HG03095 (cell line): ENCODE results near the gene FLNB.

Source experiments
- ATAC-seq: cut with Tn5 transposase; IDR thresholded peaks from one replicate; pipeline ENCODE4 v1.9.1; 2021; ENCODE audit warnings: moderate library complexity; ENCODE audit not compliant: unreplicated experiment

Gene FLNB

GRCh38 chr3:58028902-58029301 is 20.7 kb downstream of the FLNB start:
- no peak for ATAC-seq

DNA sequence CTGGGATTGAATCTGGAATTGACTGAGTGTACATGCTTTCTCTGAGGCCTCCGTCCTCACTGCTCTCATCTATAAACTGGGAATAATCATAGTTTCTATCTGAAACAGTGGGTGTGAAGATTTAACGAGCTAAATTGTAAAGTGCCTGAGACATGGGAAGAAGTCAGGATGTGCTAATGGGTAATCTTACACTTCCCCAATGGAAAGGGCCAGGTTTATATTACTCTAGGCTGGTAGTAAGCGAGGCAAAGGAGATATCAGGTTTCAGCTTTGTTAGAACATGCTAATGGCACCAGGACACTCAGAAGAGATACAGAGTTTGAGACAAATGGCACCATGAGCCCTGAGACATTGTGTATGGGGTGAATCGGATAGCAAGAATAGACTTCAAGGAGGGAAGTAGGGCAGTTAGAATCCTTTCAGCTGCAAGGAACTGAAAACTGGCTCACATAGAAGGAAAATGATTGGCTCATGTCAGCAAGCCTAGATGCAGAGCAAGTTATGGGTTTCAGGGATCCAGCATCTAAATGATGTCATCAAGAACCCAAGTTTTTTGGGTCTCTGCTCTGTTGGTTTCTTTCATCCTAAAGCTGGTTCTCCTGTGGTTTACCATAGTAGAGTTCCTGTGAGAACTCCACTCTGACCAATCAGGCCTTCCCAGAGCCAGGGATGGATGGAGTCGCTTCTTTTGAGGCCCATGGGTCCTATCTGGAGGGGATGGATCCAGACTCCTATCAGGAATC is 21.8 kb downstream of the FLNB start:
- ATAC-seq, result no peak

DNA sequence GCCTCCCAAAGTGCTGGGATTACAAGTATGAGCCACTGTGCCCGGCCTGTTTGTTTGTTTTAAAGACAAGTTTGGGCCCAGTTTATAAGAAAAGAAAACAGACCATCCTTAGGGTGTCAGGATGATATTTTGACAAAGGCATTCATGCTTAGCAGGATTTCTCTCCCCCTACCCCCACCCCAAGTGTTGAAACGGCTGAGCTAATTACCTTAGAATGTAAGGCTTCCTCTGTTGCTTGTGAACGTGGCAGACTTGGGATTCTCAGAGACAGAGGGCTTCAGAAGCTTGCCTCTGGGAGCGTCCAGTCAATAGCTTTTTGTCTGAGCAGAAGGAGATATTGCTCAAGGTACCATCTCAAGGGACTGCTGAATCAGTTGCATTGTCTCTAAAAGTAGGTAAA is 24.0 kb downstream of the FLNB start:
- no peak for ATAC-seq

DNA sequence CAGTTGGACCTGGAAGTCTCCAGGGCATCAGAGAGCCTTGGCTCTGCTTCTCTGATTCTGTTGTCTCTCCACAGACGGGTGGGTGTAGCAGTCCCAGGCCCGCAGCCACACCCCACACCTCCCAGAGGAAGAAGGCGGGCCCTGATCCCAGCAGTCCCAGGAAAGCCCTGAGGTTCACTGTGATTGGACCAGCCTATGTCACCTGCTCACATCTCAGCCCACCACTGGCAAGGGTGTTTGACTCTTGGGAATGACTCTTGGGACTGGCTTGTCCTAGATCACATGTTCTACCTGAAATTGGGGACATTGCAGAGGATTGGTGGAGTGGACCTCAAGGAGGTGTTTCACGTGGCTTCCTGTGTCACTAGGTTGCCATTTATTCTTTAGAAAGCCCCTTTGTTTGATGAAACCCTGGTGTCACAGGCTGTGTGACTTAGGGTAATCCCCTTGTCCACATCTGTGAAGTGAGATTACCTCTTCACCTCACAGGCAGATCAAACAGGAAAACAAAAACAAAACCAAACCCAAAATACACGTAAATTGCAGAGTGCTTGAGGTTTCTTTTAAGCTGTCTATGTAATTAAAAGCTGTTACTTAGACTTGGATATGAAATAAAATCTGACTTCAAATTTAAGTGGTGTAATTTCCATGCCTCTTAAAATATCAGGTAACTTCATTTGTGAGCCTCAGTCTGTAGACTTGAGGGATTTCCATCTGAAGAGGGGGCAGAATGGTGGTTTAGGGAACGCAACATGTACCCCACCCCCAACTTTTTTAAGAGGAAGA is 26.7 kb downstream of the FLNB start:
- ATAC-seq, result peak; percentile 97

DNA sequence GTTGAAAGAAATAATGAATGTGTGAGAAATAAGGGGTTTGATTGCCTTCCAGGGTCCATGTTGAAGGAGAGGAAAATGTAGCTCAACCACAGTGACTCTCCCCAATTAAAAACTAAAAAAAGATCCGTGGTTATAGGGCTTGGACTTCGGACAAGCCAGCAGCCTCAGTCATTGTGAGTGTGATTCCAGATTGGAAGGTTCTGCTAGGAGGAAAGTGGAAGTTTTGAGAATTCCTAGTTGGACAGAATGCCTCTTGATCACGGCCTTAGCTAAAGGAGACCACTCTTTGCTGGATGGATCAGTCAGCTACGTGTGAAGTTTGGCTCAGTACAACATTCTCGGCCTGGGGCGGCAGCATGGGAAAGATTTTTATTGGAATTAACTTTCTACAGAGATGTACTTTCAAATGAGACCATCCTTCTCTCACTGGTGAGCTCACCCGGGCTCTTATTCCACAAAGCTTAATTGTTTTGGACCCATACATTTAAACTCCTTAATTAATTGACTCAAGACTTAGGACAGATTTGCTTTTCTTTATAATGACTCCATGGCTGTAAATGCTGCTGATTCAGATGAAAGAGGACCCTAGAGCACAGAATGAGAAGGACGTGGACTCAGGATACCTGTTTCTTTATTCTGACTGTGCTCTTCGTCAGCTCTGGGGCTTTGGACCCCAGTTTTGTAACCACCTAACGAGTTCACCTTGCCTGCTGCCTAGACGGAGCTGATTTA is 27.5 kb downstream of the FLNB start:
- ATAC-seq, result no peak

- ATAC-seq, result no peak
These were observed 28.2 kb downstream of the FLNB start for GRCh38 chr3:58036293-58037032.

DNA sequence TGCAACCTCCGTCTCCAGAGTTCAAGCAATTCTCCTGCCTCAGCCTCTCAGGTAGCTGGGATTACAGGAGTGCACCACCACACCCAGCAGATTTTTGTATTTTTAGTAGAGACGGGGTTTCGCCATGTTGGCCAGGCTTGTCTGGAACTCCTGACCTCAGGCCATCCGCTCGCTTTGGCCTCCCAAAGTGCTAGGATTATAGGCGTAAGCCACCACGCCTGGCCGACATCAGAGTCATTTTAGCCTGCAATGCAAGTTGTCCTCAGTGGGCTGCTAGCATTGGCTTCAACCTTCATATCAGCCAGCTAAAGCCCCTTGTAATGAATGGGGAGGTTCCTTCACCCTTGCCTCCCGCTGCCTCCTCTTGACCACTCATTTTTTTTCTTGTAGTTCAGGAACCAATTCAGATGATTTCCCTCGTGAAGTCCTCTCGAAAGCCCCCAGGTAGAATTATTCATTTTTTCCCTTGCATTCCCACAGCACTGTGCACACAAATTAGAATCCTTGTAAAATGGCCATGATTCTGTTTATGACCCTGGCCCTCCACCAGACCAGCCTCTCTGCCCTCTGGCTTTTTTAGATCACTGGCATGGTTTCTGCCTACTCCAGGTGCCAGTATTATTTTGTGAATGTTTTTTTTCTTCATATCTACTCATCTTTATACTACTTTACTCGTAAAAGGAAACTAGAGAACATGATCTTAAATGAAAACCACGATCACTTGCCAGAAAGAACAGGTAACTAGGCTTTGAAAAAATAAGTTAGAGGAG is 29.1 kb downstream of the FLNB start:
- no peak for ATAC-seq

DNA sequence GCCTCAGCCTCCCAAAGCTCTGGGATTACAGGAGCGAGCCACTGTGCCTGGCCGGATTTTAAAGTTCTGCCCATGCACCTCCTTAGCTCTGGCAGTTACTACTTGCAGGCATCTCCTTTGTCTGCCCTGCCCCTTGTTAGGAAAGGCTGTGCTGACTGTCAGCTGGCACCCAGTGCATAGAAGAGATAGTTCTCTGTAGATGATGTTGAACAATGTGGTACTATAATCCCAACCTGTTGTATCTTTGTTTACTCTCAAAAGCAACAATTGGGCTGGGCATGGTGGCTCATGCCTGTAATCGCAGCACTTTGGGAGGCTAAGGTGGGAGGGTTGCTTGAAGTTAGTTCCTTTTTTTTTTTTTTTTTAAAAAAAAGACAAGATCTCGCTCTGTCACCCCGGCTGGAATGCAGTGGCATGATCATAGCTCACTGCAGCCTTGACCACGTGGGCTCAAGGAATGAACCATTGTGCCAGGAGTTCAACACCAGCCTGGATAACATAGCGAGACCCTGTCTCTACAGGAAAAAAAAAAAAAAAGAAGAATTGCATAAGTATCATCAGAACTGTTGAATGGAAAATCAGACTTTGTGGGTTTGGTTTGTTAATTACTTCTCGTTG is 30.6 kb downstream of the FLNB start:
- no peak for ATAC-seq

- ATAC-seq, result no peak
These were observed 31.4 kb downstream of the FLNB start for GRCh38 chr3:58039601-58040000.

GRCh38 chr3:58041182-58041825 is 33.1 kb downstream of the FLNB start:
- ATAC-seq, result no peak

GRCh38 chr3:58041826-58042324 is 33.7 kb downstream of the FLNB start:
- ATAC-seq, result peak; percentile 86

- ATAC-seq, result no peak
These were observed 34.9 kb downstream of the FLNB start for GRCh38 chr3:58042947-58043707.

- ATAC-seq, result no peak
These were observed 35.7 kb downstream of the FLNB start for GRCh38 chr3:58043933-58044332.

DNA sequence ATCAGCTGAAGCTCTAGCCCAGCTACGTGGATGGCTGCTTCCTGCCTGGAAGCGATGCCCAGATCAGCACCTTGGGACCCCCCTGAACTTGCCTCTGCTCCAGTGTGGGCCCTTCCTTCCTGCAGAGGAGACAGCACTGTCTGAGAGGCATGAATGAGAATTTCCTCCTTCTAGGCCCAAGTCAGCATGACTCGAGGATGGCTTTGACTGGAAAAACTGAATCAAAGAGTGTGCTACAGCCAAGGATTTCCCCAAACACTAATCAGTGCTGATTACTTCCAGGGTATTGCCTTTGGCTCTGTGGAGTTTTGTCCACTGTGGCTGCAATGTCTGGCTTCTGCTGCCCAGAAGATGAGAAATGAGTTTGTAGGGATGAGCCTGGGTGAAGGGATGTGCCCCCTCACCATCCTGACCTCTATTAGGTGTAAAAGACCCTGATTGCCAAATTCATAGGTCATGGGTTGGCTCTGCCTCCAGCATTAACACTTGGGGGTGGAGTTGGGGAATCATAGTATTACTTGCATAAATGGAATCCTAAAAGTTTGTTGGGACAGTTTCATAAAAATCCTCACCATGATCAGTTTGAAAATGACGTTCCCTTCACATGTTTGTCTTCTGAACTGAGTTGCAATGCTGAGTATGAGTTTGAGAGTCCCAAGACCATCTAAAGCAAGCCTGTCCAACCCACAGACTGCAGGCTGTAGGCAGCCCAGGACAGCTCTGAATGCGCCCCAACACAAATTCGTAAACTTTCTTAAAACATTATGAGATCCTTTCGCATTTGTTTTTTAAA is 36.7 kb downstream of the FLNB start:
- no peak for ATAC-seq

- ATAC-seq, result no peak
These were observed 39.6 kb downstream of the FLNB start for GRCh38 chr3:58047826-58048225.

- no peak for ATAC-seq
These were observed 40.1 kb downstream of the FLNB start for GRCh38 chr3:58048301-58048700.

- no peak for ATAC-seq
These were observed 41.0 kb downstream of the FLNB start for GRCh38 chr3:58049143-58049785.
